Measurements from ENCODE around the gene NEK11.

NEK11 gene

GRCh38 chr3:131216330-131216729, 189.7 kb downstream of the NEK11 start:
- TF ChIP-seq ZNF274 (IDR thresholded peaks at IDR 0.05; ENCODE audit: low read depth, low read length), result no peak
- H3K4me3 ChIP-seq (ENCODE audit: low read length), result no peak overlapping the region

- TF ChIP-seq ZNF274 (IDR thresholded peaks at IDR 0.05; ENCODE audit: low read depth, low read length), result no peak
- no peak overlapping the region for H3K4me3 ChIP-seq (ENCODE audit: low read length)
Observed at GRCh38 chr3:131216801-131217200, 190.1 kb downstream of the NEK11 start.

DNA sequence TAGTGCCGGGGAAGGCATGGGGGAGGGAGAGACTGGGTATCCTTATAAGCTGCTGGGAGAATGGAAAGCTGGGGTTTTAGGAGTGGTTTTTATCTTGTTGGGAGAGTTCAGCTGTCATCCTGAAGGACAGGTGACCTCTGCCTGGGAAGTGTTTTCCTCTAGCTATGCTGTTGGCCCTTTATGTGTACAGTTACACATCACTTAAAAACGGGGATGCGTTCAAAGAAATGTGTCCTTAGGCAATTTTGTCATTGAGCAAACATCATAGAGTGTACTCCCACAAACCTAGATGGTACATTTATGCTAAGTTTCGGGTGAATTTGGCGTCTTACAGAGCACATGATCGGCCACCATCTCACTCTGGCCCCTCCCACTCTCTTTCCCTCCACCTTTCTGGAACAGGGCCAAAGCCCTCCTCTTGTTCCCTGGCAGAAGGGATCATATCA, 190.6 kb downstream of the NEK11 start:
- H3K4me3 ChIP-seq (ENCODE audit: low read length), result no peak overlapping the region

GRCh38 chr3:131218196-131218595, 191.5 kb downstream of the NEK11 start:
- TF ChIP-seq ZNF274 (IDR thresholded peaks at IDR 0.05; ENCODE audit: low read depth, low read length), result no peak

More for the DNA sequence above, 190.6 kb downstream of the NEK11 start:
- TF ChIP-seq ZNF274 (IDR thresholded peaks at IDR 0.05; ENCODE audit: low read depth, low read length), result no peak

DNA sequence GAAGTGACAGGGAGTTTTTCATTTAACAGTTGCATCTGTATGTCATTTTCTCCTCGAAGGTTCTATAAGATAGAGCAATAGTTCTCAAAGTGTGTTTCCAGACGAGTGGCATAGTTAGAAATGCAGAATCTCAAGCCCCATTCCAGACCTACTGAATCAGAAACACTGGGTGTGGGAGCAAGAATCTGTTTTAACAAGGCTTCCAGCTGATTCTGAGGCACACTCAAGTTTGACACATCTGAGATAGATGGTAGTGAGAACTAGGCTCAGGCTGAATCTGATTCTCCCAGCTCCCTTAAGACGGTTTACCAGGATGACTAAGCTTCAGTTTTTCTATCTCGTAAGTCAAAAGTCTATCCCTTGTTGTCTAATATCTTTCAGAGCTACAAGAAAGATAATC, 195.1 kb downstream of the NEK11 start:
- H3K4me3 ChIP-seq (ENCODE audit: low read length), result no peak overlapping the region
- no peak for TF ChIP-seq ZNF274 (IDR thresholded peaks at IDR 0.05; ENCODE audit: low read depth, low read length)

More at GRCh38 chr3:131218196-131218595, 191.5 kb downstream of the NEK11 start:
- no peak overlapping the region for H3K4me3 ChIP-seq (ENCODE audit: low read length)

DNA sequence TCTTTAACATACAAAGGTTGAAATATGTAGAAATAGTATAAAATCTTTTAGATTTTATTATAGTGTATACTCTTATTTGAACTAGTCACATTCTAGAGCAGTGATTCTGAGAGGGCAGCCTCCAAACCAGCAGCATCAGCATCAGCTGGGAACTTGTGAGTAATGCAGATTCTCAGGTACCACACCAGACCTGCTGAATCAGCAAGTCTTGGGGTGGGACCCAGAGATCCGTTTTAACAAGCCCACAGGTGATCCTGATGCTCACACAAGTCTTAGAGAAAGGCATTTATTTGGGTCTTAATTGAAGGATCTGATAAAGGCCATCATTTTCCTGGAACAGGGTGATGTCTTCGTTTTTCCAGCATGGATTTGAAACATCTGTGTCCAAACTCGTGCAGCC, 195.9 kb downstream of the NEK11 start:
- TF ChIP-seq ZNF274 (IDR thresholded peaks at IDR 0.05; ENCODE audit: low read depth, low read length), result no peak
- no peak overlapping the region for H3K4me3 ChIP-seq (ENCODE audit: low read length)

DNA sequence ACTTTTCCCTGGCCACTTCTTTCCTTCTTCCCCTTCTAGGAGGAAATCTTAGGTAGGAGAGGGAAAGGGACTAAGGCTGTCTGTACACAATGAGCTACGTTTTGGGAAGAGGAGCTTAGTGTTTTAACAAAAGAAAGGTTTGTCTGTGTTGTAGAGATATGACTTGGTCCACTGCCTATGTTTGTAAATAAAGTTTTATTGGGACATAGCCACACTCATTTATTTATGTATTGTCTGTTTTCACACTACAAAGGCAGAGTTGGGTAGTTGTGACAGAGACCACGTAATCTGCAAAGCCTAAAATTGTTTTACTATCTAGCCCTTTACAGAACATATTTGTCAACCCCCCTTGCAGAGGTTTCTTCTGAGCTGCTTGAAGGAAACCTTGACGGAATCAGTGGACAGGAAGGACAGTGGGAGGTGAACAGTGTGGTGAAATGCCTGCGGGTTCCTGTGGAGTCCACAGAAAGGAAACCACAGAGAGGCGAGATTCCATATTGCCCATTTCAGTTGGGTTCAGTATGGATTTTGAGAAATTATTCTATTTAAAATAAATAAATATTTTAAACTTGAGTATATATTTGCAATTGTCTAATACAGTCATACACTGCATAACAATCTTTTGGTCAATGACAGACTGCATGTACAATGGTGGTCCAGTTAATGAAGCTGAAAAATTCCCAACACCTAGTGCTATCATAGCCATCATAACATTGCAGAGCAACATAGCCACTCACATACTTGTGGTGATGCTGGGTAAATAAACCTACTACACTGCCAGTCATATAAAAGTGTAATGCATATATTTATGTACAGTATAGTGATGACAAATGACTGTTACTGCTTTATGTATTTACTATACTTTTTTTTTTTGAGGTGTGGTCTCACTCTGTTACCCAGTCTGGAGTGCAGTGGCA, 197.0 kb downstream of the NEK11 start:
- H3K4me3 ChIP-seq (ENCODE audit: low read length), result no peak overlapping the region
- no peak for TF ChIP-seq ZNF274 (IDR thresholded peaks at IDR 0.05; ENCODE audit: low read depth, low read length)

- no peak overlapping the region for H3K4me3 ChIP-seq (ENCODE audit: low read length)
- TF ChIP-seq ZNF274 (IDR thresholded peaks at IDR 0.05; ENCODE audit: low read depth, low read length), result no peak
Observed at GRCh38 chr3:131224886-131225550, 198.3 kb downstream of the NEK11 start.

DNA sequence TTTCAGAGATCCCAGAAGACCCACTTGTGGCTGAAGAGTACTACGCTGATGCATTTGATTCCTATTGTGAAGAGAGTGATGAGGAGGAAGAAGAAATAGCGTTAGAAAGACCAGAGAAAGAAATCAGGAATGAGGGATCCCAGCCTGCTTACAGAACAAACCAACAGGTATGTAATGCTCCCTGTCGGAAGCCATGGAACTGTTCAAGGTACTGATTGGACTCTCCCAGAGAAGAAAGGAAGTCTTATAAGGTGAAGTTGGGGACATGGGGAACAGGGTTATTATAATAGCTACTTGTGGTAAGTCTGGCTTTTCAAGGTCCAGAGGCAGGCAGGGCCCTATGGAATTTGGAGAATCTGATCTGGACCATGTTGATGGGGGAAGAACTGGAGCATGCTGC, 201.8 kb downstream of the NEK11 start:
- no peak overlapping the region for H3K4me3 ChIP-seq (ENCODE audit: low read length)
- TF ChIP-seq ZNF274 (IDR thresholded peaks at IDR 0.05; ENCODE audit: low read depth, low read length), result no peak

GRCh38 chr3:131231710-131232389, 205.2 kb downstream of the NEK11 start:
- H3K4me3 ChIP-seq (ENCODE audit: low read length), result no peak overlapping the region
- no peak for TF ChIP-seq ZNF274 (IDR thresholded peaks at IDR 0.05; ENCODE audit: low read depth, low read length)

GRCh38 chr3:131232711-131233267, 206.1 kb downstream of the NEK11 start:
- TF ChIP-seq ZNF274 (IDR thresholded peaks at IDR 0.05; ENCODE audit: low read depth, low read length), result no peak
- no peak overlapping the region for H3K4me3 ChIP-seq (ENCODE audit: low read length)

- no peak overlapping the region for H3K4me3 ChIP-seq (ENCODE audit: low read length)
- TF ChIP-seq ZNF274 (IDR thresholded peaks at IDR 0.05; ENCODE audit: low read depth, low read length), result no peak
Observed at GRCh38 chr3:131233900-131234668, 207.4 kb downstream of the NEK11 start.

DNA sequence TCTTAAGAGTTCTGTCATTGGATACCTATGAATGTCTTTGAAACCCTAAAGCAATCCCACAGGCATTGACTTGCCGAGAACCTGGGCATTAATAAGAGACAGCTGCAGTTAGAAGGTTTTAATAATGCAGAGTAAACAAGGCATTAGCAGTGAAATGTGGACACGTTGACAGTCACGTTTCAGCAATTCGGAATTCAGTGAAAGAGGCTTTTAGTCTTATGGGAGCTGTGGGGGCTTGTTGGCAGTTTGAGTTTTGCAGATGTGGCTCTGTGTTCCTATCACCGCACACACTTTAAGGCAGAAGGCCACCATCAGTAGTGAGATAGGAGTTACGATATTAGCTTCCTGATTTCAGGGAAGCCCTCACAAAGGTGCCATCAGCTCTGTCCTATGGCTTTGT, 209.7 kb downstream of the NEK11 start:
- no peak for TF ChIP-seq ZNF274 (IDR thresholded peaks at IDR 0.05; ENCODE audit: low read depth, low read length)
- no peak overlapping the region for H3K4me3 ChIP-seq (ENCODE audit: low read length)

Measured in GM08714 (cell line).